H9 (cell line): Measurements from ENCODE around the gene KIAA0753. TPM values are rescaled to one million over a fixed set of nuclear protein-coding genes. Genes with fewer than 3 reads are reported as not detected.

Experiments
- DNase-seq: peaks from one replicate; pipeline ENCODE4 v3.0.0-alpha.2; 2017
- H2AFZ ChIP-seq: one replicate; pipeline ENCODE4 v1.6.1; 2013; ENCODE audit warnings: mild to moderate bottlenecking, low read length, control low read depth, moderate library complexity
- H2AK5ac ChIP-seq: 2 replicates; pipeline ENCODE4 v1.6.1; 2013; ENCODE audit warnings: low read length, control low read depth, mixed read lengths; ENCODE audit not compliant: insufficient read length
- H2BK120ac ChIP-seq: one replicate; pipeline ENCODE4 v1.6.1; 2013; ENCODE audit warnings: low read depth, mild to moderate bottlenecking, low read length, control low read depth, inconsistent platforms; ENCODE audit not compliant: poor library complexity, severe bottlenecking
- H2BK12ac ChIP-seq: 2 replicates; pipeline ENCODE4 v1.6.1; 2013; ENCODE audit warnings: low read length, control low read depth, mixed read lengths, low read depth; ENCODE audit not compliant: insufficient read length
- H2BK15ac ChIP-seq: 2 replicates; pipeline ENCODE4 v1.6.1; 2013; ENCODE audit warnings: low read depth, low read length, control low read depth
- H2BK20ac ChIP-seq: one replicate; pipeline ENCODE4 v1.6.1; 2013; ENCODE audit warnings: low read depth, mild to moderate bottlenecking, low read length, control low read depth, inconsistent platforms; ENCODE audit not compliant: poor library complexity, severe bottlenecking
- H2BK5ac ChIP-seq: 2 replicates; pipeline ENCODE4 v1.6.1; 2013; ENCODE audit warnings: low read length, control low read depth, mixed read lengths; ENCODE audit not compliant: insufficient read length
- H3K14ac ChIP-seq: 2 replicates; pipeline ENCODE4 v1.6.1; 2013; ENCODE audit warnings: low read length, control low read depth; ENCODE audit not compliant: insufficient read depth
- H3K18ac ChIP-seq: 2 replicates; pipeline ENCODE4 v1.6.1; 2013; ENCODE audit warnings: low read depth, mild to moderate bottlenecking, mixed read lengths, low read length, control low read depth; ENCODE audit not compliant: insufficient read length
- H3K23ac ChIP-seq: 2 replicates; pipeline ENCODE4 v1.6.1; 2013; ENCODE audit warnings: low read length, control low read depth, mixed read lengths, low read depth; ENCODE audit not compliant: insufficient read length
- H3K23me2 ChIP-seq: 2 replicates; pipeline ENCODE4 v1.6.1; 2013; ENCODE audit warnings: low read depth, mild to moderate bottlenecking, mixed read lengths, low read length, control low read depth; ENCODE audit not compliant: insufficient read length, poor library complexity, severe bottlenecking
- H3K27ac ChIP-seq: 2 replicates; pipeline ENCODE4 v1.5.1; 2013; ENCODE audit warnings: low read length, control low read depth, mixed read lengths, low read depth; ENCODE audit not compliant: insufficient read length
- H3K27me3 ChIP-seq: 2 replicates; pipeline ENCODE4 v1.6.1; 2013; ENCODE audit warnings: low read length, control low read depth, inconsistent platforms; ENCODE audit not compliant: insufficient read depth
- H3K4ac ChIP-seq: 2 replicates; pipeline ENCODE4 v1.6.1; 2013; ENCODE audit warnings: low read depth, mild to moderate bottlenecking, control low read depth, inconsistent platforms, low read length, moderate library complexity
- H3K4me1 ChIP-seq: 2 replicates; pipeline ENCODE4 v1.6.1; 2013; ENCODE audit warnings: low read length, control low read depth, inconsistent platforms; ENCODE audit not compliant: insufficient read depth
- H3K4me2 ChIP-seq: 2 replicates; pipeline ENCODE4 v1.6.1; 2013; ENCODE audit warnings: low read length, control low read depth, mixed read lengths; ENCODE audit not compliant: insufficient read length, insufficient read depth
- H3K56ac ChIP-seq: 2 replicates; pipeline ENCODE4 v1.6.1; 2013; ENCODE audit warnings: low read depth, mild to moderate bottlenecking, mixed read lengths, low read length, control low read depth; ENCODE audit not compliant: insufficient read length
- H3K79me1 ChIP-seq: 2 replicates; pipeline ENCODE4 v1.6.1; 2013; ENCODE audit warnings: low read depth, mild to moderate bottlenecking, moderate library complexity, low read length, control low read depth, inconsistent platforms; ENCODE audit not compliant: insufficient read depth, poor library complexity, severe bottlenecking
- H3K79me2 ChIP-seq: 2 replicates; pipeline ENCODE4 v1.6.1; 2013; ENCODE audit warnings: low read length, control low read depth, inconsistent platforms; ENCODE audit not compliant: insufficient read depth
- H3K9ac ChIP-seq: 2 replicates; pipeline ENCODE4 v1.6.1; 2013; ENCODE audit warnings: low read length, control low read depth, mixed read lengths; ENCODE audit not compliant: insufficient read length; ENCODE audit errors: extremely low read depth
- H3K9me3 ChIP-seq: one replicate; pipeline ENCODE4 v1.6.1; 2013; ENCODE audit warnings: low read depth, low read length, inconsistent platforms; ENCODE audit not compliant: control insufficient read depth
- H3T11ph ChIP-seq: one replicate; pipeline ENCODE4 v1.6.1; 2013; ENCODE audit warnings: mild to moderate bottlenecking, low read length, control low read depth, inconsistent platforms
- H4K20me1 ChIP-seq: one replicate; pipeline ENCODE4 v1.6.1; 2013; ENCODE audit not compliant: control insufficient read depth, insufficient read length, insufficient read depth
- H4K5ac ChIP-seq: 2 replicates; pipeline ENCODE4 v1.6.1; 2013; ENCODE audit warnings: low read depth, mild to moderate bottlenecking, mixed read lengths, low read length, control low read depth; ENCODE audit not compliant: insufficient read length
- H4K8ac ChIP-seq: replicated peaks from 2 replicates; pipeline ENCODE4 v1.6.1; 2013; ENCODE audit warnings: low read length, control low read depth, mixed read lengths, low read depth; ENCODE audit not compliant: insufficient read length
- H4K91ac ChIP-seq: 2 replicates; pipeline ENCODE4 v1.6.1; 2013; ENCODE audit warnings: low read depth, mild to moderate bottlenecking, moderate library complexity, mixed read lengths, low read length, control low read depth; ENCODE audit not compliant: insufficient read length
- H3K27ac Mint-ChIP-seq, 3 experiments: 2 replicates in 2 of 3; 3 replicates in 1 of 3; pipeline ENCODE4 v1.8.0; 2020 to 2021; ENCODE audit warnings: mixed read lengths in 3 of 3, mild to moderate bottlenecking in 1 of 3, moderate library complexity in 1 of 3
- H3K27me3 Mint-ChIP-seq: 2 replicates; pipeline ENCODE4 v1.8.0; 2021; ENCODE audit warnings: low read depth, mild to moderate bottlenecking, moderate library complexity, mixed read lengths
- H3K36me3 Mint-ChIP-seq, 3 experiments: 2 replicates in 2 of 3; 3 replicates in 1 of 3; pipeline ENCODE4 v1.8.0; 2020 to 2021; ENCODE audit warnings: low read depth in 3 of 3, mixed read lengths in 3 of 3; ENCODE audit not compliant: insufficient read depth in 1 of 3
- H3K4me1 Mint-ChIP-seq, 2 experiments: 2 replicates each; pipeline ENCODE4 v1.8.0; 2020; ENCODE audit warnings: mixed read lengths in 2 of 2
- H3K4me3 Mint-ChIP-seq, 2 experiments: 2 replicates in 1 of 2; 3 replicates in 1 of 2; pipeline ENCODE4 v1.8.0; 2020 to 2021; ENCODE audit warnings: mild to moderate bottlenecking in 2 of 2, mixed read lengths in 2 of 2, moderate library complexity in 1 of 2
- H3K9me3 Mint-ChIP-seq, 2 experiments: 2 replicates in 1 of 2; 3 replicates in 1 of 2; pipeline ENCODE4 v1.8.0; 2020; ENCODE audit warnings: mild to moderate bottlenecking in 2 of 2, mixed read lengths in 2 of 2, moderate library complexity in 1 of 2
- WGBS: extraction: QIAGEN DNeasy Blood & Tissue Kit; methylation state at CpG from one replicate; pipeline ENCODE4 v1.1.7; 2013; ENCODE audit warnings: missing lambda C conversion rate, low lambda C conversion rate, mixed read lengths; ENCODE audit not compliant: insufficient read length; ENCODE audit errors: extremely low coverage; 5-methylcytosine and 5-hydroxymethylcytosine counted together
- total RNA-seq: library from RNA; stranded (reverse); gene quantifications from 2 replicates; pipeline ENCODE4 v1.2.1, GENCODE V29; 2021
- TF ChIP-seq, protein P1 (sequence below): fragments of 200-600 bp; sonication (generic); conservative IDR thresholded peaks from 3 replicates; pipeline ENCODE4 v1.8.0; 2021; ENCODE audit warnings: antibody characterized with exemption, mild to moderate bottlenecking

KIAA0753 gene
- total RNA-seq, 1 experiment from 2014 or later = 37.2 TPM

DNA sequence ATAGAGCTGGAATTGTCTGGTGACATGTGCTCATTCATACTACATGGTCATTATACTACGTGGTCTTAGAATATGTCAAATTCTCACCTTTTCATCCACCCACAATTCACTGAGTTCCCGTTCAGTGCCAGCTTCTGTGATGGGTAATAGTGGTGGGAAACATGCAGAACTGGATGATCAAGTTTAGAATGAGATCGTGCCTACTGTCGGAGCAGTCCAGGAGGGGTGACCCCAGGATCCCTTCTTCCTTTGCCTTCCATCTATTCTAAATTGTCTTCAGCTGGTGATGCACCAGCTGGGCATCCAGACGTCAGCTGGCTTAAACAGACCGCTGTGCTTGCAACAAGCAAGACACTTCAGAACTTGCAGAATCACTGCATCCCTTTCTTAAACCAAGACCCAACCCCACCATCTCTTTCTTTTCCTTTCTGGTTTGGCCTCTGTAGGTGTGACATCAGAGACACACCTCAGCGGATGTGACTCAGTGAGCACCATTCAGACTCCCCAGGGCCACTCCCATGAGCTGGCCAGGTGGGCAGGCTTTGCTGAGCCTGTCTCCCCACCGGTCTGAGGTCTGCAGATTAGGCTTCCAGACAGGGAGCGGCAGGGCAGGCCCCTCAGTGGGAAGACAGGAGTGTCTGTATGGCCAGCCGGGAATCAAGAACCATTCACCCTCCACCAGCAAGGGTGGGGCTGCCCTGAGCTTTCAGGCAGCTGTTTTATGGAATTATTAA is 29.1 kb upstream of the KIAA0753 start:
- Mint-ChIP-seq H3K9me3 (no peaks in the 10 kb centered on the region), H3K27ac (no peak overlapping the region), H3K27me3 (peaks cover 41% of the 10 kb centered on the region), H3K36me3 (no peaks in the 10 kb centered on the region), H3K4me1 (peaks cover 0 to 4% of the 10 kb centered on the region in 2 experiments; a peak in 1 of 4 replicates), H3K4me3 (no peak overlapping the region)
- no peak overlapping the region for H3K18ac ChIP-seq
- no peak overlapping the region for H4K91ac ChIP-seq
- TF ChIP-seq, protein P1, sequence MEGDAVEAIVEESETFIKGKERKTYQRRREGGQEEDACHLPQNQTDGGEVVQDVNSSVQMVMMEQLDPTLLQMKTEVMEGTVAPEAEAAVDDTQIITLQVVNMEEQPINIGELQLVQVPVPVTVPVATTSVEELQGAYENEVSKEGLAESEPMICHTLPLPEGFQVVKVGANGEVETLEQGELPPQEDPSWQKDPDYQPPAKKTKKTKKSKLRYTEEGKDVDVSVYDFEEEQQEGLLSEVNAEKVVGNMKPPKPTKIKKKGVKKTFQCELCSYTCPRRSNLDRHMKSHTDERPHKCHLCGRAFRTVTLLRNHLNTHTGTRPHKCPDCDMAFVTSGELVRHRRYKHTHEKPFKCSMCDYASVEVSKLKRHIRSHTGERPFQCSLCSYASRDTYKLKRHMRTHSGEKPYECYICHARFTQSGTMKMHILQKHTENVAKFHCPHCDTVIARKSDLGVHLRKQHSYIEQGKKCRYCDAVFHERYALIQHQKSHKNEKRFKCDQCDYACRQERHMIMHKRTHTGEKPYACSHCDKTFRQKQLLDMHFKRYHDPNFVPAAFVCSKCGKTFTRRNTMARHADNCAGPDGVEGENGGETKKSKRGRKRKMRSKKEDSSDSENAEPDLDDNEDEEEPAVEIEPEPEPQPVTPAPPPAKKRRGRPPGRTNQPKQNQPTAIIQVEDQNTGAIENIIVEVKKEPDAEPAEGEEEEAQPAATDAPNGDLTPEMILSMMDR = no peak
- H3K23me2 ChIP-seq = no peaks in the 10 kb centered on the region
- no peak overlapping the region for H2BK12ac ChIP-seq
- H4K5ac ChIP-seq = no peak overlapping the region
- no peak overlapping the region for H2BK120ac ChIP-seq
- DNase-seq = peak; percentile 58
- no peak overlapping the region for H3K4ac ChIP-seq
- H3K56ac ChIP-seq = no peak overlapping the region
- no peak overlapping the region; the same call in 1 of the 2 replicates for H3K14ac ChIP-seq
- no peaks in the 10 kb centered on the region for H4K20me1 ChIP-seq
- H3K9ac ChIP-seq = no peak overlapping the region
- no peak overlapping the region for H2BK15ac ChIP-seq
- no peaks in the 10 kb centered on the region for H3K4me1 ChIP-seq
- no peaks in the 10 kb centered on the region for H3K79me1 ChIP-seq
- WGBS = no CpG with 5 or more reads among the region's 10 CpGs
- no peaks in the 10 kb centered on the region for H3K9me3 ChIP-seq
- H3K23ac ChIP-seq = no peak overlapping the region
- no peak overlapping the region for H2BK20ac ChIP-seq
- no peak overlapping the region for H2BK5ac ChIP-seq
- no peak overlapping the region for H3T11ph ChIP-seq
- no peak overlapping the region for H4K8ac ChIP-seq
- H2AK5ac ChIP-seq = no peak overlapping the region
- no peaks in the 10 kb centered on the region for H3K79me2 ChIP-seq
- H2AFZ ChIP-seq = no peak overlapping the region
- H3K4me2 ChIP-seq = no peak overlapping the region
- no peak overlapping the region for H3K27ac ChIP-seq
- peaks cover 4% of the 10 kb centered on the region for H3K27me3 ChIP-seq
